Measurements from ENCODE around the gene EXOC1. TPM values are rescaled to one million over a fixed set of nuclear protein-coding genes. Genes with fewer than 3 reads are reported as not detected.

The EXOC1 gene
- total and polyA plus RNA-seq, 7 donors = 11.0 to 23.8 (median 17.0) TPM

- peaks cover 0 to 3% (median 0%) of the 10 kb centered on the region in 3 donors for H3K27me3 ChIP-seq (ENCODE audit: insufficient read depth in 3 of 3, low read length in 2 of 3)
- intact Hi-C loops (cut with DNase I) = no loop called here
- WGBS, 3 donors = 91 to 92% (median 91%) methylated on average over 1 of the region's 1 CpG
- H3K9me3 ChIP-seq = no peaks in the 10 kb centered on the region
- no peaks in the 10 kb centered on the region for H3K4me1 ChIP-seq
- TF ChIP-seq, protein P1, sequence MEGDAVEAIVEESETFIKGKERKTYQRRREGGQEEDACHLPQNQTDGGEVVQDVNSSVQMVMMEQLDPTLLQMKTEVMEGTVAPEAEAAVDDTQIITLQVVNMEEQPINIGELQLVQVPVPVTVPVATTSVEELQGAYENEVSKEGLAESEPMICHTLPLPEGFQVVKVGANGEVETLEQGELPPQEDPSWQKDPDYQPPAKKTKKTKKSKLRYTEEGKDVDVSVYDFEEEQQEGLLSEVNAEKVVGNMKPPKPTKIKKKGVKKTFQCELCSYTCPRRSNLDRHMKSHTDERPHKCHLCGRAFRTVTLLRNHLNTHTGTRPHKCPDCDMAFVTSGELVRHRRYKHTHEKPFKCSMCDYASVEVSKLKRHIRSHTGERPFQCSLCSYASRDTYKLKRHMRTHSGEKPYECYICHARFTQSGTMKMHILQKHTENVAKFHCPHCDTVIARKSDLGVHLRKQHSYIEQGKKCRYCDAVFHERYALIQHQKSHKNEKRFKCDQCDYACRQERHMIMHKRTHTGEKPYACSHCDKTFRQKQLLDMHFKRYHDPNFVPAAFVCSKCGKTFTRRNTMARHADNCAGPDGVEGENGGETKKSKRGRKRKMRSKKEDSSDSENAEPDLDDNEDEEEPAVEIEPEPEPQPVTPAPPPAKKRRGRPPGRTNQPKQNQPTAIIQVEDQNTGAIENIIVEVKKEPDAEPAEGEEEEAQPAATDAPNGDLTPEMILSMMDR (IDR thresholded peaks at IDR 0.05) = no peak
- no peak overlapping the region for H3K27ac ChIP-seq
- ATAC-seq (no peak), DNase-seq (no peak)
- no peak overlapping the region for H3K4me3 ChIP-seq
- no peaks in the 10 kb centered on the region for H3K36me3 ChIP-seq (ENCODE audit: insufficient read depth in 1 of 2, low read depth in 1 of 2)
Observed at GRCh38 chr4:55938481-55938880, 85.0 kb downstream of the EXOC1 start.

GRCh38 chr4:55939421-55939820 is 86.0 kb downstream of the EXOC1 start:
- WGBS, 3 donors = 84 to 85% (median 84%) methylated on average over 2 of the region's 2 CpGs
- TF ChIP-seq, protein P1 (IDR thresholded peaks at IDR 0.05) = no peak
- Histone ChIP-seq H3K27me3 (ENCODE audit: insufficient read depth in 3 of 3, low read length in 2 of 3) (peaks cover 0 to 3% (median 0%) of the 10 kb centered on the region in 3 donors), H3K36me3 (ENCODE audit: insufficient read depth in 1 of 2, low read depth in 1 of 2) (no peaks in the 10 kb centered on the region), H3K4me3 (no peak overlapping the region), H3K4me1 (no peaks in the 10 kb centered on the region), H3K27ac (no peak overlapping the region), H3K9me3 (no peaks in the 10 kb centered on the region)
- no peak for ATAC-seq
- DNase-seq = no peak
- intact Hi-C loops (cut with DNase I) = no loop called here

DNA sequence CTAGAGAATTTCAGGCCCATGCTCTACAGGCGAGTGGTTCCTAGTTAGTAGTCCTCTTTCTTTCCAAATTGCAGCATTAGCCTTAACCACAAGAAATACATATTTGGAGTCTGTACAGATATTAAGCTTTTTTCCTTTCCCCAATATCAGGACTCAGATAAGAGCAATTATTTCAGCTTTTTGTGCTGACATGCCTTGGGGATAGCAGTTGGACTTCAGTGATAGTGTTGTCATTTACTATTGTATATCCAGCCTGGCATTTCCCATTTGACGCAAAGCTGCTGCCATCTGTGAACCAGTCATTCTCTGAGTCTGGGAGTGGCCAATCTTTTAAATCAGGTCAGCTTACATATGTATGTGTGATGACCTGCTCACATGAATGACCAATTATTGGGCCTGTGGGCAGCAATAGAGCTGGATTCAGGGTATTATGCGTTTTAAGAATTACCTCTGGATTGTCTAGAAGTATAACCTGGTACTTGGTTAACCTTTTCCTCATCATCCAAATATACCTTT is 88.5 kb downstream of the EXOC1 start:
- Histone ChIP-seq H3K4me1 (no peaks in the 10 kb centered on the region), H3K36me3 (ENCODE audit: insufficient read depth in 1 of 2, low read depth in 1 of 2) (no peaks in the 10 kb centered on the region), H3K9me3 (no peaks in the 10 kb centered on the region), H3K4me3 (no peak overlapping the region), H3K27ac (no peak overlapping the region), H3K27me3 (ENCODE audit: insufficient read depth in 3 of 3, low read length in 2 of 3) (peaks cover 0 to 3% (median 0%) of the 10 kb centered on the region in 3 donors)
- TF ChIP-seq, protein P1 (IDR thresholded peaks at IDR 0.05) = no peak
- DNase-seq (no peak), ATAC-seq (no peak)
- intact Hi-C loops (cut with DNase I) = no loop called here
- 91 to 98% (median 95%) methylated on average over 3 of the region's 3 CpGs for WGBS, 3 donors

DNA sequence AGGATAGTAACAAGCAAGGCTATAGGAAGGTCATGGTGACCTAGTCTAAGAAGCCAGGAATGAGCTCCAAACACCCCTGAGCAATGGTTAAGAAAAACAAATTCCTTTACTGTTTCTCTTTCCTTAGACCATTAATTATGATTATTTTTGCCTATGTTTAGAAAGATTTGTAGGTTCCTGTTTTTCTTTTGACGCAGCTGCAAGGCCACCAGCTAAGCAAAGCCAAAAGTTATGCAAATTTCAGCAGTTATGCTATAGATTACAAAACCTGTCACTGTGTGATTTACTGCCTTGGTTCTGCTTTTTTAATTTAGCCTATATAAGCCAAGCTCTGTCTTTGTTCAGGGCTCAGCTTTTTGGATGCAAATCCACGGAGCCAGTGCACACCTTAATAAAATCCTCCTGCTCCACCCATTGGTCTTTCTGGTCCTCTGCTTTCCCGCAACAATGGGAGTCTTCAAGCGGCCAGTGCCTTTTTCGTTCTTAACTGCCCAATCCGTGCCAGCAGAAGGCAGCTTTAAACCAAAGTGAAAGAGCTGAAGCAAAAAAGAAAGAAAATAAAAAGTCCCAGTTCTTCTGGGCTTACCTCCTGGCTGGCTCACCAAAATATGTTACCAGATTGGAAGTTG is 93.9 kb downstream of the EXOC1 start:
- no peak for ATAC-seq
- peak overlapping the region; percentile 83 for H3K4me3 ChIP-seq
- DNase-seq = no peak
- no peaks in the 10 kb centered on the region for H3K9me3 ChIP-seq
- intact Hi-C loops (cut with DNase I) = loop anchor here in 1 of 2 donors (5.0 kb wide), 1 partner anchor 355 kb away; no protein-coding TSS in a partner anchor
- TF ChIP-seq, protein P1 (IDR thresholded peaks at IDR 0.05) = no peak
- H3K27me3 ChIP-seq (ENCODE audit: insufficient read depth in 3 of 3, low read length in 2 of 3) = no peaks in the 10 kb centered on the region
- H3K27ac ChIP-seq = peak overlapping the region; percentile 81
- WGBS, 3 donors = 43 to 47% (median 44%) methylated on average over 6 of the region's 6 CpGs
- H3K36me3 ChIP-seq (ENCODE audit: insufficient read depth in 1 of 2, low read depth in 1 of 2) = no peaks in the 10 kb centered on the region
- peaks cover 3% of the 10 kb centered on the region for H3K4me1 ChIP-seq

All from psoas muscle (tissue), 8 donors.